DOHH2 (cell line): ENCODE data around the gene AEN.

ENCODE experiments used
- EZH2phosphoT487 ChIP-seq: fragments of 200-600 bp; sonication (generic); IDR thresholded peaks from 2 replicates; pipeline ENCODE4 v1.6.1; 2017; ENCODE audit warnings: borderline replicate concordance, mild to moderate bottlenecking, antibody characterized with exemption, low read length, moderate library complexity, mixed read lengths
- TF ChIP-seq, protein P1 (sequence below): fragments of 200-600 bp; sonication (generic); IDR thresholded peaks from one replicate; pipeline ENCODE4 v1.5.1; 2014; ENCODE audit warnings: antibody characterized with exemption, mild to moderate bottlenecking, low read depth, low read length; ENCODE audit not compliant: poor library complexity, severe bottlenecking

DNA sequence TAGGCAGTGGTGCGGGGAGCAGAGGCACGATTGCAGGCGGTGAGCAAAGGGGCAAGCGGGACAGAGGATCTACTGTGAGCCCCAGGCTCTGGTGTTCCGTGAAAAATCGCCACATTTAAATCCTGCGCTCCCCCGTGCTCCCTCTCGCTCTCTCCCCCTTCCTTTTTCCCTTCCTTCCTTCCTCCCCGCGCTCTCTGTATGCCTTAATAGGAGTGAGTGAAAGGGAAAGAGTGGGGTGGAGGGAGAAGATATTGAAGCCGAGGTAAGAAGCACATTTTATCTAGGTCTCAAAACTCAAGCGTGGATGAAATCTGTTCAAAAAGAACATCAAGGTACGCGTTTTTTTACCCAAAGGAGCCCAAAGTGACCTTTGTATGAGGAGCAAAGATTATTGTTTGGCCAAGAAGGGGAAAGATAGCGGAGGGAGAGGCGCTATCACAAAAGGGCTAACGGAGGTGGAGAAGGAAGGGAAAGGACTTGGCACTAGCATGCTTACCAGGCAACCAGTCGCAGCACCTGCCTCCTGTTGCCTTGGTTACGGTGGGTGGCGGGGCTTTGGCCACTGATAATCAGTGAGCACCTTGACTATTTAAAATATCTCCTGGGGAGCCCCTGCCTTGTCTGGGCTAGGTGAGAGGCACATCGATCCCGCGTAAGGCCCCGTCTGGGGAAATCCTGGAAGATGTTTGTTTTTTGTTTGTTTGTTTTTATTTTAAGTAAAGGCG, 14.9 kb upstream of the AEN start:
- TF ChIP-seq, protein P1, sequence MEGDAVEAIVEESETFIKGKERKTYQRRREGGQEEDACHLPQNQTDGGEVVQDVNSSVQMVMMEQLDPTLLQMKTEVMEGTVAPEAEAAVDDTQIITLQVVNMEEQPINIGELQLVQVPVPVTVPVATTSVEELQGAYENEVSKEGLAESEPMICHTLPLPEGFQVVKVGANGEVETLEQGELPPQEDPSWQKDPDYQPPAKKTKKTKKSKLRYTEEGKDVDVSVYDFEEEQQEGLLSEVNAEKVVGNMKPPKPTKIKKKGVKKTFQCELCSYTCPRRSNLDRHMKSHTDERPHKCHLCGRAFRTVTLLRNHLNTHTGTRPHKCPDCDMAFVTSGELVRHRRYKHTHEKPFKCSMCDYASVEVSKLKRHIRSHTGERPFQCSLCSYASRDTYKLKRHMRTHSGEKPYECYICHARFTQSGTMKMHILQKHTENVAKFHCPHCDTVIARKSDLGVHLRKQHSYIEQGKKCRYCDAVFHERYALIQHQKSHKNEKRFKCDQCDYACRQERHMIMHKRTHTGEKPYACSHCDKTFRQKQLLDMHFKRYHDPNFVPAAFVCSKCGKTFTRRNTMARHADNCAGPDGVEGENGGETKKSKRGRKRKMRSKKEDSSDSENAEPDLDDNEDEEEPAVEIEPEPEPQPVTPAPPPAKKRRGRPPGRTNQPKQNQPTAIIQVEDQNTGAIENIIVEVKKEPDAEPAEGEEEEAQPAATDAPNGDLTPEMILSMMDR = no peak
- no peak for TF ChIP-seq EZH2phosphoT487
